ENCODE results near the gene ZNF423.

GRCh38 chr16:49527611-49528010, 328.3 kb downstream of the ZNF423 start:
- TF ChIP-seq CTCF (IDR thresholded peaks at IDR 0.05) (no peak), POLR2A (IDR thresholded peaks at IDR 0.05) (no peak)
